Measurements from ENCODE around the gene MPST. TPM values are rescaled to one million over a fixed set of nuclear protein-coding genes. Genes with fewer than 3 reads are reported as not detected.

The MPST gene
- total RNA-seq, 1 experiment from 2014 or later = 73.0 TPM

DNA sequence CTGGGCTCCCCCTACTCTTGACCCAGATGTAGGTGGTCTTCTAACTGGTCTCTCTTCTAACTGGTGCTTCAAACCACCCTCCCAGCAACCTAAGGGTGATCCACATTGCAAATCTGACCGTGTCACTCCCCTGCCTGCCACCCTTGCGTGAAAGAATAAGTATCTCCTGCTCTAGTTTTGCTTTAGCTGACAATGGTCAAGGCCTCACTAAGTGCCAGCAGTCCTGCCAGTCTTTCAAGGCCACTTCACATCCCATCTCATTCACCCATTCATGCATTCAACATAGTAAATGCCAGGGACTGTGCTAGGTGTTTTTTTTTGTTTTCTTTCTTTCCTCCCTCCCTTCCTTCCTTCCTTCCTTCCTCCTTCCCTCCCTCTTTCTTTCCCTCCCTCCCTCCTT lies 29.7 kb downstream of the MPST start:
- peaks cover 9% of the 10 kb centered on the region for H3K36me3 Mint-ChIP-seq (ENCODE audit: insufficient read depth, unreplicated experiment)
- no peak for DNase-seq
- H3K27ac Mint-ChIP-seq (ENCODE audit: unreplicated experiment) = no peak overlapping the region
- CTCF ChIA-PET = interaction anchor here (0.6 kb wide), 1 partner anchor 297 kb away, joined by 14 read pairs; no protein-coding TSS in a partner anchor
- no TSS peak for BruUV-seq (replicated peaks)
- intact Hi-C loops (cut with micrococcal nuclease; ENCODE audit: unreplicated experiment) = no loop called here
- peaks cover 9% of the 10 kb centered on the region for H3K4me1 Mint-ChIP-seq (ENCODE audit: low read depth, unreplicated experiment)
- TF ChIP-seq, protein P1, sequence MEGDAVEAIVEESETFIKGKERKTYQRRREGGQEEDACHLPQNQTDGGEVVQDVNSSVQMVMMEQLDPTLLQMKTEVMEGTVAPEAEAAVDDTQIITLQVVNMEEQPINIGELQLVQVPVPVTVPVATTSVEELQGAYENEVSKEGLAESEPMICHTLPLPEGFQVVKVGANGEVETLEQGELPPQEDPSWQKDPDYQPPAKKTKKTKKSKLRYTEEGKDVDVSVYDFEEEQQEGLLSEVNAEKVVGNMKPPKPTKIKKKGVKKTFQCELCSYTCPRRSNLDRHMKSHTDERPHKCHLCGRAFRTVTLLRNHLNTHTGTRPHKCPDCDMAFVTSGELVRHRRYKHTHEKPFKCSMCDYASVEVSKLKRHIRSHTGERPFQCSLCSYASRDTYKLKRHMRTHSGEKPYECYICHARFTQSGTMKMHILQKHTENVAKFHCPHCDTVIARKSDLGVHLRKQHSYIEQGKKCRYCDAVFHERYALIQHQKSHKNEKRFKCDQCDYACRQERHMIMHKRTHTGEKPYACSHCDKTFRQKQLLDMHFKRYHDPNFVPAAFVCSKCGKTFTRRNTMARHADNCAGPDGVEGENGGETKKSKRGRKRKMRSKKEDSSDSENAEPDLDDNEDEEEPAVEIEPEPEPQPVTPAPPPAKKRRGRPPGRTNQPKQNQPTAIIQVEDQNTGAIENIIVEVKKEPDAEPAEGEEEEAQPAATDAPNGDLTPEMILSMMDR (IDR thresholded peaks at IDR 0.05; ENCODE audit: unreplicated experiment) = no peak
- no peaks in the 10 kb centered on the region for H3K27me3 Mint-ChIP-seq (ENCODE audit: unreplicated experiment)
- H3K4me3 Mint-ChIP-seq (ENCODE audit: low read depth, unreplicated experiment) = no peak overlapping the region
- no peaks in the 10 kb centered on the region for H3K9me3 Mint-ChIP-seq (ENCODE audit: low read depth, unreplicated experiment)

DNA sequence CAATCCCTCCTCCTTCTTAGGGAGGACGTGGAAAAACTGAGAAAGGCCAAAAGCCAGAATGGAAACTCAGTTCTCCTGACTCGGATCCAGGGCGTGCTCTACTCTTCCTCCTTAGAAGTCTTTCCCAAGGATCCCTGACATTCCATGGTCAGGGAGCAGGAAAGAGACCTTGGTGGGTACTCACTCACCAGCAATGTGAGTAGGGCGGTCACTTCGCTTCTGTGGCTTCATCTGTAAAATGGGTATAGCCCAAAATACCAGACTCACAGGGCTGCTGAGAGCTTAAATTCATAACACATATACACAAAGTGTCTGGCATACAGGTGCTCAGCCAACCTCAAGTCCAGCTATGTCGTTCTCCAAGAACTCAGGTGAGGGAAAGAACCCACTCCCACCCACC lies 31.4 kb downstream of the MPST start:
- H3K4me3 Mint-ChIP-seq (ENCODE audit: low read depth, unreplicated experiment) = peak overlapping the region; percentile 63
- DNase-seq = no peak
- TF ChIP-seq, protein P1 (IDR thresholded peaks at IDR 0.05; ENCODE audit: unreplicated experiment) = no peak
- CTCF ChIA-PET = interaction anchor here (1.1 to 1.4 kb wide), 2 partner anchors 18 to 31 kb away, joined by 3 to 4 read pairs; no protein-coding TSS in a partner anchor
- H3K9me3 Mint-ChIP-seq (ENCODE audit: low read depth, unreplicated experiment) = no peaks in the 10 kb centered on the region
- intact Hi-C loops (cut with micrococcal nuclease; ENCODE audit: unreplicated experiment) = no loop called here
- H3K27ac Mint-ChIP-seq (ENCODE audit: unreplicated experiment) = no peak overlapping the region
- H3K4me1 Mint-ChIP-seq (ENCODE audit: low read depth, unreplicated experiment) = no peaks in the 10 kb centered on the region
- H3K27me3 Mint-ChIP-seq (ENCODE audit: unreplicated experiment) = no peaks in the 10 kb centered on the region
- BruUV-seq (replicated peaks) = no TSS peak
- peaks cover 6% of the 10 kb centered on the region for H3K36me3 Mint-ChIP-seq (ENCODE audit: insufficient read depth, unreplicated experiment)

DNA sequence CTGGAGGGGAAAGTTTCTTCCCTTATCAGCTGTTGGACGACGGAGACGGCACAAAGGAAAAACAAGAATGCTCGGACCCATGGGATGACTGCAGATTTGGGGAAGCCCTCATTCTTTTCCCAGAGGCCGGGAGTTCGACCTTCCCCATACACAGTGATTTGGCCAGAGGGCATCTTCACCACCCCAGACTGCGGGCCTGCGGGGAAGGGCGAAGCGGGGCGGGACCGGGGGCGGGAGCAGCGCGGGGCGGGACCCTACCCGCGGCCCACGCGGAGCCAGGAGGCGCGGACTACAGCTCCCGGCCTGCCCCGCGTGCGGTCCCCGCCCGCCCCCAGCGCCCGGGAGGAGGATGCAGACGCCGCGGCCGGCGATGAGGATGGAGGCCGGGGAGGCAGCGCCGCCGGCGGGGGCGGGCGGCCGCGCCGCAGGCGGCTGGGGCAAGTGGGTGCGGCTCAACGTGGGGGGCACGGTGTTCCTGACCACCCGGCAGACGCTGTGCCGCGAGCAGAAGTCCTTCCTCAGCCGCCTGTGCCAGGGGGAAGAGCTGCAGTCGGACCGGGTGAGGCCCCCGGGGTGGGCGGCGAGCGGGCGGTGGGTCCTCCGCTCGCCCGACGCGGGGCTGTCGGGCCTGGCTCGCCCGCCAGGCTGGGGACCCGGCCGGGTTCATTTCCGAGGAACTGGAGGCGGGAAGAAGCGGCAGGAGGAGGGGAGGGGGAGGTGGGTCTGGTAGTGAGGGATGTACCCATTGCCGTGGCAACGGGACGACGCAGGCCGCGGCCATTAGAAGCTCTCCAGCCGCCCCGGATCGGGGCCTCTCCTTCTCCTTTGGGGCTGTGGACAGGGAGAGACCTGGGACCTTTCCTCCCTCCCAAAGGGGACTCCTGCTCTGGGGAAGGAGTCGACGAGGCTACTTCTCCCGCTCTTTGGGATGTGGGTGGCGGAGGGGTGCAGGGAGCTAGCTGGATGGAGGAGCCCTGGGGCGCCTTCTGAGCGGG lies 32.1 kb downstream of the MPST start, which contains the start of gene KCTD17:
Gene KCTD17, plus strand, starts transcription at position 352 of the 995 bp plus-strand sequence. Its CDS starts 19 bp downstream, at position 371.
- no TSS peak for BruUV-seq (replicated peaks)

More for the DNA sequence above, 32.1 kb downstream of the MPST start, which contains the start of gene KCTD17:
- CTCF ChIA-PET = interaction anchor here (0.5 to 1.4 kb wide), 4 partner anchors 19 to 187 kb away, joined by 3 to 6 read pairs (median 4); no protein-coding TSS in a partner anchor
- TF ChIP-seq, protein P1 (IDR thresholded peaks at IDR 0.05; ENCODE audit: unreplicated experiment) = no peak
- Mint-ChIP-seq H3K36me3 (ENCODE audit: insufficient read depth, unreplicated experiment) (peaks cover 6% of the 10 kb centered on the region), H3K9me3 (ENCODE audit: low read depth, unreplicated experiment) (no peaks in the 10 kb centered on the region), H3K27me3 (ENCODE audit: unreplicated experiment) (no peaks in the 10 kb centered on the region), H3K27ac (ENCODE audit: unreplicated experiment) (peak within 1 kb of the TSS; percentile 64), H3K4me1 (ENCODE audit: low read depth, unreplicated experiment) (no peaks in the 10 kb centered on the region), H3K4me3 (ENCODE audit: low read depth, unreplicated experiment) (peak within 1 kb of the TSS; percentile 63)
- peak; percentile 79 for DNase-seq
- intact Hi-C loops (cut with micrococcal nuclease; ENCODE audit: unreplicated experiment) = no loop called here
